Measurements from ENCODE around the gene ABLIM3.

The ABLIM3 gene

DNA sequence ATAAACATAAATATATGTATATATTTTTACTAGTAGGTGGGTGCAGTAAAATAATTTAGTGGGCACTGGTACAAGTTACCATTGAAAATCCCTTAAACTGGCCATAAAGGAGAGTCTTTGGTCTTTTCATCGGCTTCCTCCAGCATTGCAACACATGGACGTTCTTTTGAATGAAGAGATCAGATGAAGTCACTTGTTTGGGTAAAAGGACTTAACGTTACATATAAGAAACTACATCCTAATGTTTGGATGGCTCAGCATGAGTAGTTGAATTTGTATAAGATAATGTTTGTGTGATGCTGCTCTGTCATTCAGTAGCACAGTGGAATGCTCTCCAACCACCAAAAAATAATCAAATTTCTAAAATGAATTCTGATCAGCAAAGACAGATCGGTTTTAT is 161.9 kb downstream of the ABLIM3 start:
- TF ChIP-seq CTCF (IDR thresholded peaks at IDR 0.05) = no peak

GRCh38 chr5:149304195-149305078 is 163.1 kb downstream of the ABLIM3 start:
- TF ChIP-seq CTCF (IDR thresholded peaks at IDR 0.05) = no peak

- TF ChIP-seq CTCF (IDR thresholded peaks at IDR 0.05) = no peak
Observed at GRCh38 chr5:149309354-149309753, 168.1 kb downstream of the ABLIM3 start.

Measured in LNCAP (cell line).